GM23338 (cell line): ENCODE measurements around the gene SCLY. TPM values are rescaled to one million over a fixed set of nuclear protein-coding genes. Genes with fewer than 3 reads are reported as not detected.

Experiments used
- ATAC-seq: fragments of 200-7000 bp; cut with Tn5 transposase; 3 replicates; pipeline ENCODE4 v1.9.1; 2020
- DNase-seq: peaks from one replicate; pipeline ENCODE4 v3.0.0-alpha.2; 2015; ENCODE audit warnings: low spot score
- H2AFZ ChIP-seq: fragments of 200-600 bp; sonication (generic); 2 replicates; pipeline ENCODE4 v1.8.0; 2016; ENCODE audit warnings: antibody characterized with exemption, mild to moderate bottlenecking, moderate library complexity
- H3F3A ChIP-seq: fragments of 200-600 bp; sonication (generic); replicated peaks from 2 replicates; pipeline ENCODE4 v1.8.0; 2017; ENCODE audit warnings: antibody characterized with exemption, mixed run types, low read depth
- H3K27ac ChIP-seq: fragments of 200-600 bp; sonication (generic); 2 replicates; pipeline ENCODE4 v1.6.1; 2016; ENCODE audit warnings: low read depth
- H3K27me3 ChIP-seq: fragments of 200-600 bp; sonication (generic); 2 replicates; pipeline ENCODE4 v1.8.0; 2016; ENCODE audit warnings: mild to moderate bottlenecking, mixed run types, moderate library complexity; ENCODE audit not compliant: insufficient read depth
- H3K36me3 ChIP-seq: fragments of 200-600 bp; sonication (generic); 2 replicates; pipeline ENCODE4 v1.8.0; 2016; ENCODE audit warnings: mild to moderate bottlenecking; ENCODE audit not compliant: insufficient read depth
- H3K4me1 ChIP-seq: fragments of 200-600 bp; sonication (generic); 2 replicates; pipeline ENCODE4 v1.8.0; 2016; ENCODE audit warnings: mild to moderate bottlenecking, moderate library complexity; ENCODE audit not compliant: insufficient read depth
- H3K4me2 ChIP-seq: fragments of 200-600 bp; sonication (generic); 2 replicates; pipeline ENCODE4 v1.7.1; 2017; ENCODE audit warnings: mixed run types
- H3K4me3 ChIP-seq: fragments of 200-600 bp; sonication (generic); 2 replicates; pipeline ENCODE4 v1.6.1; 2016; ENCODE audit warnings: mixed run types
- H3K79me2 ChIP-seq: fragments of 200-600 bp; sonication (generic); replicated peaks from 2 replicates; pipeline ENCODE4 v1.8.0; 2017; ENCODE audit warnings: mild to moderate bottlenecking; ENCODE audit not compliant: insufficient read depth
- H3K9me2 ChIP-seq: fragments of 200-600 bp; sonication (generic); 2 replicates; pipeline ENCODE4 v1.8.0; 2017; ENCODE audit not compliant: insufficient read depth
- H4K20me1 ChIP-seq: fragments of 200-600 bp; sonication (generic); replicated peaks from 2 replicates; pipeline ENCODE4 v1.8.0; 2017; ENCODE audit warnings: mild to moderate bottlenecking; ENCODE audit not compliant: insufficient read depth
- H3K27ac Mint-ChIP-seq: 2 replicates; pipeline ENCODE4 v1.8.0; 2020; ENCODE audit warnings: inconsistent platforms, mild to moderate bottlenecking, moderate library complexity, mixed read lengths
- H3K27me3 Mint-ChIP-seq: 3 replicates; pipeline ENCODE4 v1.8.0; 2022; ENCODE audit warnings: low read depth, mild to moderate bottlenecking, moderate library complexity, mixed read lengths, inconsistent platforms; ENCODE audit not compliant: insufficient read depth, poor library complexity
- H3K36me3 Mint-ChIP-seq: 3 replicates; pipeline ENCODE4 v1.8.0; 2021; ENCODE audit warnings: low read depth, mild to moderate bottlenecking, inconsistent platforms, moderate library complexity, mixed read lengths
- H3K4me1 Mint-ChIP-seq: 3 replicates; pipeline ENCODE4 v1.8.0; 2020; ENCODE audit warnings: mild to moderate bottlenecking, inconsistent platforms, mixed read lengths
- H3K4me3 Mint-ChIP-seq: 3 replicates; pipeline ENCODE4 v1.8.0; 2021; ENCODE audit warnings: moderate library complexity, mild to moderate bottlenecking, inconsistent platforms, mixed read lengths
- H3K9me3 Mint-ChIP-seq: 3 replicates; pipeline ENCODE4 v1.8.0; 2020; ENCODE audit warnings: moderate library complexity, mild to moderate bottlenecking, inconsistent platforms, mixed read lengths
- CREB1 ChIP-seq: fragments of 250-450 bp; sonication (Bioruptor Pico); IDR thresholded peaks from 2 replicates; pipeline ENCODE4 v1.5.0; 2020; ENCODE audit warnings: low read depth, mild to moderate bottlenecking, moderate library complexity
- CTCF ChIP-seq, 2 experiments: fragments of 200-600 bp in 1 of 2; sonication (generic) in 1 of 2; conservative IDR thresholded peaks; 2 replicates each; pipeline versions ENCODE4 v1.5.1 to v1.6.1; 2016 to 2017; ENCODE audit warnings: antibody characterized with exemption in 2 of 2, low read depth in 2 of 2, mild to moderate bottlenecking in 2 of 2, moderate library complexity in 1 of 2
- JUNB ChIP-seq: IDR thresholded peaks from one replicate; pipeline ENCODE4 v1.6.1; 2016; ENCODE audit warnings: antibody characterized with exemption; ENCODE audit not compliant: unreplicated experiment
- STAT1 ChIP-seq: IDR thresholded peaks from one replicate; pipeline ENCODE4 v1.6.1; 2016; ENCODE audit warnings: antibody characterized with exemption; ENCODE audit not compliant: unreplicated experiment
- ZNF114 ChIP-seq: fragments of 250-450 bp; sonication (Bioruptor Pico); IDR thresholded peaks from 2 replicates; pipeline ENCODE4 v1.5.0; 2020; ENCODE audit warnings: mild to moderate bottlenecking, moderate library complexity
- ZNF462 ChIP-seq: fragments of 250-450 bp; sonication (Bioruptor Pico); IDR thresholded peaks from 2 replicates; pipeline ENCODE4 v1.5.0; 2020; ENCODE audit warnings: mild to moderate bottlenecking, moderate library complexity
- polyA plus RNA-seq: library from polyadenylated mRNA; unstranded; fragments of >200 nt; fragmentation: Nextera tagmentation; extraction: Ambion mirVana; gene quantifications from 2 replicates; pipeline ENCODE4 v1.2.1, GENCODE V29; 2016
- total RNA-seq: library from RNA; depleted of rRNA; stranded (reverse); fragments of >200 nt; shearing (Covaris generic); gene quantifications from 2 replicates; pipeline ENCODE4 v1.2.3, GENCODE V29; 2014

SCLY gene
- total and polyA plus RNA-seq, 2 experiments from 2014 or later, result 57.2 to 80.3 TPM

- no peak for TF ChIP-seq ZNF462
Measured at GRCh38 chr2:238065071-238065846, 4.5 kb downstream of the SCLY start (continued).

GRCh38 chr2:238066218-238066617 lies 5.4 kb downstream of the SCLY start:
- DNase-seq (no peak), ATAC-seq (no peak)
- Mint-ChIP-seq H3K4me3 (no peak overlapping the region), H3K36me3 (peaks cover 78% of the 10 kb centered on the region), H3K27me3 (peaks cover 8% of the 10 kb centered on the region), H3K27ac (no peak overlapping the region; the same call in 1 of the 2 replicates), H3K9me3 (no peaks in the 10 kb centered on the region), H3K4me1 (peaks cover 18% of the 10 kb centered on the region)
- no peak overlapping the region for H2AFZ ChIP-seq
- 0 out of 2 replicates have a peak, but pooled peaks cover 5% of the 10 kb centered on the region for H3F3A ChIP-seq
- no peaks in the 10 kb centered on the region for H3K27me3 ChIP-seq
- no peak overlapping the region for H3K4me2 ChIP-seq
- H3K79me2 ChIP-seq, result peaks cover 88% of the 10 kb centered on the region
- peaks cover 28% of the 10 kb centered on the region for H4K20me1 ChIP-seq
- peaks cover 13% of the 10 kb centered on the region for H3K4me1 ChIP-seq
- no peak overlapping the region for H3K4me3 ChIP-seq
- peaks cover 39% of the 10 kb centered on the region for H3K36me3 ChIP-seq
- H3K9me2 ChIP-seq, result no peaks in the 10 kb centered on the region
- no peak overlapping the region for H3K27ac ChIP-seq
- TF ChIP-seq CTCF (conservative IDR thresholded peaks at IDR 0.05; ENCODE audit: low read depth in 2 of 2) (no peak), JUNB (no peak), ZNF462 (no peak), CREB1 (no peak), STAT1 (no peak), ZNF114 (CRISPR knock-in tag) (no peak)
